VCaP (cell line): ENCODE data around the gene WNK2.

Experiments used
- H3K27ac ChIP-seq: fragments of 450-650 bp; 2 replicates; pipeline ENCODE4 v1.5.1; 2017
- TF ChIP-seq, protein P1 (sequence below): fragments of 450-650 bp; conservative IDR thresholded peaks from 2 replicates; pipeline ENCODE4 v1.5.1; 2017; ENCODE audit warnings: mild to moderate bottlenecking, moderate library complexity

The WNK2 gene

DNA sequence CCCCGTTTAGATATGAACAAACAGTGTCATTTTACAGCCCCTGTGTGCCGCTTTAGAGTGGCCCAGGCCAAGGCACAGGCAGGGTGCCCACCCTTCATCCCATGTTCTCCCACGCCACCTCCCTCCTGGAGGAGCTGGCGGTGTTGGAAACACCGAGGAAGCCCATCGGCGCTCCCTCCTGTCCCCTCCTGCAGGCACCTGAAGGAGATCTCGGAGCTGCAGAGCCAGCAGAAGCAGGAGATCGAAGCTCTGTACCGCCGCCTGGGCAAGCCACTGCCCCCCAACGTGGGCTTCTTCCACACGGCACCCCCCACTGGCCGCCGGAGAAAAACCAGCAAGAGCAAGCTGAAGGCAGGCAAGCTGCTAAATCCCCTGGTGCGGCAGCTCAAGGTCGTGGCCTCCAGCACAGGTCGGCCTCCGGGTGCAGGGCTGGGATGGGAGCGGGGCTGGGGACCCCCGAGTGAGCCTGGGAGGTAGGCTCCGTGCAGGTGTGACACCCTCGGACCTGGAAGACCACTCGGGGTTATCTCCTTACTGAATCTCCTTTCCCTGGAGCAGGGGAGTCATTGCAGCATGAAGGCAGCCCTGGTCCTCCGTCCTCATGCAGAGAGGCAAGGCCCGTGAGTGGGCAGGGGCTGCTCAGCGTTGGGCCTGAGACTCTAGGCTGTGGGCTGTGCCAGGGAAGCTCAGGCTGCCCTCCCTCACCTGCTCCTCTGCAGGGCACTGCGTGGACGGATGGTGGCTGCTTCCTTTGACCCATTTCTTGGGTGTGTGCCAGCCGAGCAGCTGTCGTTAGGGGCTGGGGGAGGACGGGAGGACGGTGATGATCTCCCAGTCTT lies 113.9 kb downstream of the WNK2 start:
- no peak overlapping the region for H3K27ac ChIP-seq

DNA sequence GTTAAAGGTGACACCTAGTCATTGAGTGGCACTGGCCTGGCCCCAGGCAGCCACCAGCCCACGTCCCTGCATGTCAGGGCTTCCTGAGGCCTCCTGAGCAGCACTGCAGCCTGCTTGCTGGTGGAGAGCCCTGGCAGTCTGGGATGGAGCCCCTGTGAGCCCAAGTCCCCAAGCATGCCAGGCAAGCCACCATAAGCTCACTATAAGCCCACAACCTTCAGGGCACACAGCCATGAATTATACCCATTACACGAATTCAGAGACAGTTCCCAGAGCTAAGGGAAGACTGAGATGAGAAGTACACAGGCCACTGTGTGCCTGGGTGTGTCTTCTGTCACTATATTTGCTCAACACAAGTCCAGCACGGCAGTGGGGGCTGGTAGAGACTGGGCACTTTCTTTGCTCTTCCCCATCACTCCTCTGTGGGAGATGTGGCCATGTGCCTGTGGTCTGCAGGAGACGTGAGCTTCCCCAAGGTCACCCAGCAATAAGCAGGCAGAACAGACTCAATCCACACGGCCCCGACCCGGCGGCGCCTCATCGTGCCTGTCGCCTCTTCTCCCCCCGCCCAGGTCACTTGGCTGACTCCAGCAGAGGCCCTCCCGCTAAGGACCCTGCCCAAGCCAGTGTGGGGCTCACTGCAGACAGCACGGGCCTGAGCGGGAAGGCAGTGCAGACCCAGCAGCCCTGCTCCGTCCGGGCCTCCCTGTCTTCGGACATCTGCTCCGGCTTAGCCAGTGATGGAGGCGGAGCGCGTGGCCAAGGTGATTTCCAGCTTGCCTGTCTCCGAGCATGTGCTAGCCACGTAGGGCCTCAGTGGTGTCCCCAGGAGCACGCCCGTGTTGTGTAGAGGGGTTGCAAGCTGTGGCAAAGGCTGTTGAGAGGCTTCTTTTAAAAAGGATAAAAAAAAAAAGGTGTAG lies 114.8 kb downstream of the WNK2 start:
- no peak overlapping the region for H3K27ac ChIP-seq
- TF ChIP-seq, protein P1, sequence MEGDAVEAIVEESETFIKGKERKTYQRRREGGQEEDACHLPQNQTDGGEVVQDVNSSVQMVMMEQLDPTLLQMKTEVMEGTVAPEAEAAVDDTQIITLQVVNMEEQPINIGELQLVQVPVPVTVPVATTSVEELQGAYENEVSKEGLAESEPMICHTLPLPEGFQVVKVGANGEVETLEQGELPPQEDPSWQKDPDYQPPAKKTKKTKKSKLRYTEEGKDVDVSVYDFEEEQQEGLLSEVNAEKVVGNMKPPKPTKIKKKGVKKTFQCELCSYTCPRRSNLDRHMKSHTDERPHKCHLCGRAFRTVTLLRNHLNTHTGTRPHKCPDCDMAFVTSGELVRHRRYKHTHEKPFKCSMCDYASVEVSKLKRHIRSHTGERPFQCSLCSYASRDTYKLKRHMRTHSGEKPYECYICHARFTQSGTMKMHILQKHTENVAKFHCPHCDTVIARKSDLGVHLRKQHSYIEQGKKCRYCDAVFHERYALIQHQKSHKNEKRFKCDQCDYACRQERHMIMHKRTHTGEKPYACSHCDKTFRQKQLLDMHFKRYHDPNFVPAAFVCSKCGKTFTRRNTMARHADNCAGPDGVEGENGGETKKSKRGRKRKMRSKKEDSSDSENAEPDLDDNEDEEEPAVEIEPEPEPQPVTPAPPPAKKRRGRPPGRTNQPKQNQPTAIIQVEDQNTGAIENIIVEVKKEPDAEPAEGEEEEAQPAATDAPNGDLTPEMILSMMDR, result no peak

More for the DNA sequence above, 113.9 kb downstream of the WNK2 start:
- TF ChIP-seq, protein P1, result no peak

DNA sequence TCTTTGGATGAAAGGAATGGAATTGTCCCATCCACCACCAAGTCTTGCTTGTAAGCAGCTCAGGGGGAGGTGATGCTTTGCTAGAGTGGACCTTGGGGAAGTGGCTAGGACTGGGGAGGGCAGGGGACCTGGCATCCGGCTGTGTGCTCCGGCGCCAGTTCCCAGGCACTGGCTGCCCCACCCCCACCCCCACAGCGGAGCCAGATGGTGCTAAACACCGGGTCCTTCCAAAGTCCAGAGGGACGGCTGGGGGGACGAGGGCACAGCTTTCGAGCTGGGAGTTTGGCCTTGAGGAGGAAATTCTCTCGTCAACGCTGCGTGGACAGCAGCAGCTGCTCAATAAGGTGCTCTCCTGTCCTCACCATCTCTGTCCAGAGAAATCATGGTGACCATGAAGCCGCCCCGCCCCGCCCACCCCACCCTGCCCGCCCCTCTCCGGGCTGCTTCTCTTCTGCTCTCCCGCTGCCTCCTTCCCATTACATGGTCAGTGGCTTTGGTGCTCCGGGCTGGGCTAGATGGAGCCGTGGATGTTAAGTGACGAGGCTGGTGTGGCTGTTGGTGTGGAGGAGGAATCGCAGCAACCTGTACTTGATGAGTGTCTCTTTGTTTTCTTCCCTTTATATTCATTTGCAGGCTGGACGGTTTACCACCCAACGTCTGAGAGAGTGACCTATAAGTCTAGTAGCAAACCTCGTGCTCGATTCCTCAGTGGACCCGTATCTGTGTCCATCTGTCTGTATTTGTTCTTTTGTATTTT lies 115.7 kb downstream of the WNK2 start:
- TF ChIP-seq, protein P1, result no peak
- no peak overlapping the region for H3K27ac ChIP-seq

DNA sequence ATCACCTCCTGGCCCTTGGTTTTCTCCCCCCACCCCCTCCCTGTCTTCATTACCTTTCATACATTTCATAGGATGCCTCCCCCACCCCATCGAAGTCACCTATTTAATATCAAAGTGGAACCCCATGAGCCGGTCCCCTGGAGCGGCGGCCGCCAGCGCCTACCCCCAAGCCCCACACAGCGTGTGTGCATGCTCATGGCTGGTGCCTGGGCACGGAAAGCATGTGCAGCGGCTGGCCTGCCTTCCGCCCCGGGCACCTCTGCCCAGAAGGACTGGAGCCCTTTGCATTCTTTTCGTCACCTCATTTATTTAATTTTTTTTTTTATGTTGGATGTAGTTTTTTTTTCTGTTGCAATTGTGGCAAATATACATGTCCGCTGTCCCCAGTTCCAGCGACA lies 116.2 kb downstream of the WNK2 start:
- TF ChIP-seq, protein P1, result no peak
- H3K27ac ChIP-seq, result no peak overlapping the region

DNA sequence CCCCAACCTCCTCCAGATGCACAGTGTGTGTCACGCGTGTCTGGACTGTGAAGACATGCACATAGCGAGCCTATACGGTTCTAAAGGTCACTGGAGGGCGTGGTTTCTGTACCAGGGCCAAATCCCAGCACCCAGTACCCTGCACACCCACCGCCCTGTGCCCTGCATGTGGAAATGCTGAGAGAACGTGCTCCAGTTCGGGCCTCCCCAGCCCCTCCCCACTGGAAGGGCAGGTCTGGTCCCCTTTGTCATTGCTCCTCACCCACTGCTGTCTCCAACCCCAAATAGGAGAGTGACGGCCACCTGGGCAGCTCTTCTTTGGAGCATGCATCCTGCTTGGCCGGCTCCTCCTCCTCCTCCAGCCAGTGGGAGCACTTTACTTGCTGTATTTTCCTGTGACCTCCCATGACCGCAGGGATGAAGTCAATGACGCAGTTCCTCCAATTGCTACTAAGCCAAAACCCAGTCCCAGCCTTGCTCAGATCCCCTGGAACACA lies 116.7 kb downstream of the WNK2 start:
- TF ChIP-seq, protein P1, result no peak
- H3K27ac ChIP-seq, result no peak overlapping the region

DNA sequence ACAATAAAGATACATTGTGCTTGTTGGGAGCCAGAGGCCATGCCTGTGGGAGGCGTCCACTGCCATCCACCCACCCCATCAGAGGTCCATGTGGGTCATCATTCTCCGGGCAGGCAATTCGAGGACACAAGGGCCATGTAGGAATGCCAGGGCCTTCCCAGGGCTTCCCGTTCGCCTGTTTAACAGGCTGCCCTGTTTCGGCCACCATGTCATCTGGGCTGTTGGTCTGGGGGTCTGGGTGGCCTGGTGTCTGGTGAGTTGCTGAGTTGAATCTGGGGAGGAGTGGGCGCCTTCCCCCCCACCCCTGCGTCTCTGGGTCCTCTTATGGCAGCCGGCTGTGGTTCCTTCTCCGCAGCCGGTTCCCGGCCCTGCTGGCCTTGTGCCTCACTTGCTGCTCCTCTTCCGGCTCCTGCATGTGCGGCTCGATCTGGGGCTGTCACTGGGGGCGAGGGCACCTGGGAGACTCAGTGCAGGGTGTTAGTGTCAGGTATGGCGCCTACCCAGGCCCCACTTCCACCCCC lies 117.4 kb downstream of the WNK2 start:
- no peak overlapping the region for H3K27ac ChIP-seq
- TF ChIP-seq, protein P1, result no peak
